Panc1 (cell line): ENCODE results near the gene HDAC7.

Source experiments
- CTCF ChIP-seq: fragments of 450-650 bp; IDR thresholded peaks from 2 replicates; pipeline ENCODE4 v1.5.1; 2017; ENCODE audit warnings: mild to moderate bottlenecking
- POLR2AphosphoS5 ChIP-seq: IDR thresholded peaks from 2 replicates; pipeline ENCODE4 v1.6.1; 2012; ENCODE audit warnings: mild to moderate bottlenecking, low read depth, low read length, moderate library complexity

GRCh38 chr12:47821346-47821706, 1.6 kb upstream of the HDAC7 start:
- no peak for TF ChIP-seq POLR2AphosphoS5
- no peak for TF ChIP-seq CTCF
